RPMI7951 (cell line): ENCODE results near the gene GABARAPL2. TPM values are rescaled to one million over a fixed set of nuclear protein-coding genes. Genes with fewer than 3 reads are reported as not detected.

ENCODE experiments used
- DNase-seq: peaks from one replicate; pipeline ENCODE4 v3.0.0-alpha.2; 2012; ENCODE audit warnings: low read depth
- total RNA-seq: library from RNA; depleted of rRNA; stranded (reverse); fragments of >200 nt; shearing (Covaris generic); gene quantifications from 2 replicates; pipeline ENCODE4 v1.2.3, GENCODE V29; 2014

Gene GABARAPL2
- total RNA-seq, 1 experiment from 2014 or later, result 64.6 TPM

DNA sequence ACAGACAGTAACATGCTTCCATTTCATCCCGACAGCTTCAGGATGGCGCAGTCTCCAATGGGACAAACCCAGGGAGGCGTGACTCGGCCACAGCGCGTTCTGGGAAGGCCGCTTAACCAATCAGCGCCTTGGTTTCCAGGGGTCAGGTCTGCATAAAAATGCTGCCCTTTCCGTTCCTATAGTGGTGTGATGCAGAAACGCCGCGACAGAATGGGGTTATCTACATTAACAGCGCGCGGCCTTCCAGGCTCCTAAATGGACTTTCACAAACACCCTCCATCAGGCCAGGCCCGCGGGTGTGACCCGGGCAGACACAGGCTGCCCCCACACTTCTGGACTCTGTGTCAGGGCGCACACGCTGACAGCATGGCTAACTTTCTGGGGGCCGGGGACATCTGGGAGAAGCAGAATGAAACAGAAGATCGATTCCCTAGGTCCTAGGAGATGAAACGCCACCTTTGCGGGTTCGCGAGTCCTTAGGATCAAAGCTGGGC is 10.9 kb upstream of the GABARAPL2 start:
- DNase-seq, result peak; percentile 90

- DNase-seq, result peak; percentile 93
Measured at GRCh38 chr16:75555707-75556430, 10.3 kb upstream of the GABARAPL2 start, which contains the start of gene TMEM231. Gene TMEM231 (minus strand): TSS chr16:75556252. CDS start chr16:75556209, 43 bp downstream.

DNA sequence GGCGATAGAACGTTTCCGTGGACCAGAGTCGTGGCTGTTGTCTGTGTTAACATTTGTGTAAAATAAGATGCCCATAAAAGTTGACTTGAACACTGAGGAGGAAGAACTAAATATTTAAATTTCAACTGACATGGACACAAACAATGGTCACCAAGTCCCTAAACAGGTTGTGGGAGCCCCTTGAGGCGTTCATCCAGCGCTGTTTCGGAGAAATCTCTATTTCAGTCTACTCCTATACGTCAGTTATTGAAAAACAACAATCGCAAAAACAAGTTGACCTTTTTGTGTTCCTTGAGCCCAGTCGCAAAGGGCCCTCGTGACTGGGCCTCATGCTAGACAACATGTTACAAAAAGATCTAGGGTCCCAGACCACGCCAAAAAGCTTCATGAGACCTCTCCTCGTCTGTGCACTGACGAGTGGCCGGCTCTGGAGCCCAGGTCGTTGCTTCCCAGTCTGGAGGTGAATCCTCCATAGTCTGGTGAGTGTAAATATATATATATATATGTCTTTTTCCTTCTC is 9.7 kb upstream of the GABARAPL2 start:
- no peak for DNase-seq

GRCh38 chr16:75558846-75559401 is 7.3 kb upstream of the GABARAPL2 start:
- no peak for DNase-seq

DNA sequence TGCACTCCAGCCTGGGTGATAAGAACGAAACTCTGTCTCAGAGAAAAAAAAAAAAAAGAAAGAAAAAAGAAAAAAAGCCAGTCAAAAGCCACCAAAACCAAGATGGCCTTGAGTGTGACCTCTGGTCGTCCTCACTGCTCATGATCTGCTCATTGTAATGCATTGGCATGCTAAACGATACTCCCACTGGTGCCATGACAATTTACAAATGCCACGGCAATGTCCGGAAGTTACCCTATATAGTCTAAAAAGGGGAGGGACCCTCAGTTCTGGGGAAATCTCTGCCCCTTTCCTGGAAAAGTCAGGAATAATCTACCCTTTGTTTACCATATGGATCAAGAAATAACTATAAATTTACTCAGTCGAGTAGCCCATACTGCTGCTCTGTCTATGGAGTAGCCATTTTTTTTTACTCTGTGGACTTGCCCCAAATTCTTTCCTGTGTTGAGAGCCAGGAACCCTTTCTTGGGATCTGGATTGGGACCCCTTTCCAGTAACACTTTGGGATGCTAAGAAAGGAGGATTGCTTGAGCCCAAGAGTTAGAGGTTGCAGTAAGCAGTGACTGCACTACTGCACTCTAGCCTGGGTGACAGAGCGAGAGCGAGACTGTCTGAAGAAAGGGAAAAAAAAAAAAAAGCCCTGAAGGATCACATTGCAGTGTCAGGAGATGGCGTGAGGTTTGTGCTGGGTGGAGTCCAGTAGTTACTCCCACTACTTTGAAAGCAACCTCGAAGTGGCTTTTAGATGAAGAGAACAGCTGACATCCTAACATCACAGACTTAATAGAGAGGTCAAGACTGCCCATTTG is 6.4 kb upstream of the GABARAPL2 start:
- peak; percentile 83 for DNase-seq

DNA sequence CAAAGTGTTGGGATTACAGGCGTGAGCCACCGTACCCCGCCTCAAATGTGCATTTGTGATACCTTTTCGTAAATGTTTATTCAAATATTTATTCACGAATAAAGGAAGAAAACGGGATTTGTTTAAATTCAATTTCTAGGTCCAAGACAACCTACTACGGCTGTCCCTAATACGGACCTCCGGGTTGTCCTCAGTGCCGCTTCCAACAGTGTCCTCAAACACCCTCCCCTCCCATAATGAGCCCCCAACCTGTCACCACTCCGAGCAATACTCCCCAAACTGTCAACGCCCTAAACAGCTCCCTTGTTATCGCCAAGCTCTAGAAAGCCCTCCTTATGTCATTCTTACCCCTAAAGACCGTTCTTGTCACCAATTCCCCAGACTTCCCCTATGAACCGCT is 539 bp upstream of the GABARAPL2 start:
- DNase-seq, result no peak

- DNase-seq, result no peak
Measured at GRCh38 chr16:75566758-75567255, 628 bp downstream of the GABARAPL2 start.

DNA sequence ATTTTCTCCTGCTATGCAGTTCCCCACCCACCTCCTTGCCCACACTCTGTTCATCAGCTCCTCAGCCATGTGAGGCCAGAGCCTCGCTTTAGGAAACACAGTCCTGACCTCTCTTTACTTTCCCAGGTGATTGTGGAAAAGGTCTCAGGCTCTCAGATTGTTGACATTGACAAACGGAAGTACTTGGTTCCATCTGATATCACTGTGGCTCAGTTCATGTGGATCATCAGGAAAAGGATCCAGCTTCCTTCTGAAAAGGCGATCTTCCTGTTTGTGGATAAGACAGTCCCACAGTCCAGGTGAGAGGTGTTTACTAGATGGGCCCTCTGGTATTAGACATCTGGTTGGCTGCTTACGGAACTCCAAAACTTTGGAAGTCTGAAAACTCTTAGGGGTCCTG is 1.7 kb downstream of the GABARAPL2 start:
- no peak for DNase-seq

GRCh38 chr16:75570396-75571065 is 4.4 kb downstream of the GABARAPL2 start:
- DNase-seq, result no peak

DNA sequence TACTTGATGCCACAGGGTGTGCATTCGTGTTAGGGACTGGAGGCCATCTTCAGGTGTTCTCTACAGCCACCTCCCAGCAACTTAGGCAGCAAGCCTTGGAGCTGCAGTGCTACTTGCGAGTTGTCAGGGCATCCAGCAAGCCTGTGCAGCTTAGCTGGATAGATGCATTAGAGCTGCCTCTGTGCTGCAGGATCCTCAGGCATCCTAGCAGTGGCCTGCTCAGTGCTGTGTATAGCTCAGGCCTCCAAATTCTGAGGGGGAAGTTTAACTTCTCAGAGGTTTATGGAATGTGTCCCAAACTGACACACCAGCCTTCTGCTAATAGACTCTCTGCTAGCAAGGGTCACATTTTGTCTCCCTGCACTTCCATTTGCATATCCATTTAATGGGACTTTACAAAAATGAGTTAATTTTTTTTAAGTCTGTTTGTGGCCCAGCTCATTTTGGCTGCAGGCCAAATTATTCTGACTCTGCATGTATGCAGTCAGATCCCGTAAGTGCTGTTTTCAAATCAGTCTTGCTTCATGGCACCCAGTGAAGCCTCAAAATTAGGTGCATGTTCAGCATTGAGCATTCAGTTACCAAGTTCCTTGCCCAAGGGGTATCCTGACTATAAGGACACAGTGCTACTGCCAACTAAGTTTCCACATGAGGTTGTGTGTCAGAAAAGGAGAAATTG is 6.8 kb downstream of the GABARAPL2 start:
- DNase-seq, result no peak

- no peak for DNase-seq
Measured at GRCh38 chr16:75573955-75574354, 7.8 kb downstream of the GABARAPL2 start.

- no peak for DNase-seq
Measured at GRCh38 chr16:75575958-75576357, 9.8 kb downstream of the GABARAPL2 start.

DNA sequence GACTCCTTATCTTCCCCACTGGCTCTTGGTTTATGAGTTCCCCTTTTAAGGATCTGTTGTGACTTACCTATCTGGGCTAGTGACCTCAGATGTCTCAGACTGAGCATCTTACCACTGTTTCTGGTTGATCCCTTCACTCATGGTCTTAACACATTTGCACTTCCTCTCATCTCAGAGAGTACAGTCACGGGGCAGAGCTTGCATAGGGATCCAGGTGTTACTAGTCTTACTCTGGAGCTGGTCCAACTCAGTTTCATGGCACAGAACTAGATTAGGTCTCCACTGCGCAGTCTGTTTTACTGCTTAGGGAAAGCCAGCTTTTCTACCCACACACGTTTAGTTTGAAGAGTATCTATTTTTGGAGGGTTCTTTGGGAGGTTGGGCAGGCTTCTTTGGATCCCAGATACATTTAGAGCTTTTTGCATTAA is 10.2 kb downstream of the GABARAPL2 start:
- DNase-seq, result no peak

- no peak for DNase-seq
Measured at GRCh38 chr16:75578212-75578611, 12.0 kb downstream of the GABARAPL2 start.

DNA sequence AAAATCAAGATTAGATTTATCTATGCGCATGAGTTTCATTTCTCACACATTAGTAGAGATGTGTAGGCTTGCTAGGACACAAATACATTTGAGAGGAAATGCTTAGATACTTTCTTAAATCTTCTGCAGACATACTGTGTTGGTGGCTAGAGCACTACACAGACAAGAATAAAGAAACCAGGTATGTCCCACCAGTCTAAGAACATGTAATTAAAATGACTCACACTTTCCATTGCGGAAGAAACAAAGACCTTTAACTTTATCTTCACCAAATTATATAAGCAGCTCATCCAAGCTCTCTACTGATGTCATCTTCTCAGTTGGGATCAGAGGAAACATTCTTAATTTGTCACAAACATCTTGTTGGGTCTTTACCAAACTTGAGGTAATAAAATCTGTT is 12.5 kb downstream of the GABARAPL2 start:
- no peak for DNase-seq

- no peak for DNase-seq
Measured at GRCh38 chr16:75579281-75579834, 13.2 kb downstream of the GABARAPL2 start.

- no peak for DNase-seq
Measured at GRCh38 chr16:75584108-75584507, 17.9 kb downstream of the GABARAPL2 start.

- no peak for DNase-seq
Measured at GRCh38 chr16:75588716-75589115, 22.5 kb downstream of the GABARAPL2 start.

GRCh38 chr16:75589306-75589705 is 23.1 kb downstream of the GABARAPL2 start:
- no peak for DNase-seq
